Fibroblast of pulmonary artery (primary cell): ENCODE measurements around the gene CEP164.
"Not testable (repeated sequence)": the region's sequence is repeated elsewhere in the genome, so short reads cannot be mapped to it uniquely, and the experiment has no call there.

Experiments used
- DNase-seq: peaks from one replicate; pipeline ENCODE4 v3.0.0-alpha.2; 2010; ENCODE audit warnings: low read depth
- H3K4me3 ChIP-seq: replicated peaks from 2 replicates; pipeline ENCODE4 v1.5.1; 2011; ENCODE audit warnings: low read depth, mild to moderate bottlenecking, control low read depth, low read length, moderate library complexity
- CTCF ChIP-seq: IDR thresholded peaks from 2 replicates; pipeline ENCODE4 v1.5.1; 2011; ENCODE audit warnings: mild to moderate bottlenecking, control low read depth, low read length, inconsistent platforms; ENCODE audit errors: missing control alignments

The CEP164 gene

GRCh38 chr11:117315285-117316196 lies 12.1 kb upstream of the CEP164 start:
- TF ChIP-seq CTCF, result no peak
- peak overlapping the region; percentile 77 for H3K4me3 ChIP-seq
- no peak for DNase-seq

- TF ChIP-seq CTCF, result peak; percentile 51
- peak within 1 kb of the TSS; percentile 77 for H3K4me3 ChIP-seq
- DNase-seq, result peak; percentile 86
Observed at GRCh38 chr11:117316197-117316961, 11.3 kb upstream of the CEP164 start, which contains the start of gene BACE1. TSS of gene BACE1 (minus strand) at chr11:117316256. CDS start at chr11:117315795, 461 bp downstream.

GRCh38 chr11:117318738-117319137 lies 8.9 kb upstream of the CEP164 start:
- H3K4me3 ChIP-seq, result no peak overlapping the region
- DNase-seq, result no peak
- no peak for TF ChIP-seq CTCF

GRCh38 chr11:117319214-117319840 lies 8.3 kb upstream of the CEP164 start:
- DNase-seq, result peak; percentile 76
- no peak for TF ChIP-seq CTCF

GRCh38 chr11:117327255-117327566 lies 443 bp upstream of the CEP164 start:
- not testable (repeated sequence) for DNase-seq
- H3K4me3 ChIP-seq, result peak overlapping the region; percentile 84

More at GRCh38 chr11:117319214-117319840, 8.3 kb upstream of the CEP164 start:
- no peak overlapping the region for H3K4me3 ChIP-seq

- DNase-seq, result peak; percentile 51
Observed at GRCh38 chr11:117328375-117329010, 839 bp downstream of the CEP164 start.

More at GRCh38 chr11:117328375-117329010, 839 bp downstream of the CEP164 start:
- peak overlapping the region; percentile 84 for H3K4me3 ChIP-seq
- TF ChIP-seq CTCF, result no peak
